NCI-H1092 (cell line): ENCODE measurements around the gene PIP4P1.
"Not testable (repeated sequence)": the region's sequence is repeated elsewhere in the genome, so short reads cannot be mapped to it uniquely, and the experiment has no call there.

Experiments used
- DNase-seq: peaks from one replicate; lab custom pipeline; 2025; lab: John Stamatoyannopoulos, UW

PIP4P1 gene

GRCh38 chr14:20476776-20477175 is 15.5 kb upstream of the PIP4P1 start:
- DNase-seq = no peak

- DNase-seq = no peak
Measured at GRCh38 chr14:20472536-20473169, 11.4 kb upstream of the PIP4P1 start.

DNA sequence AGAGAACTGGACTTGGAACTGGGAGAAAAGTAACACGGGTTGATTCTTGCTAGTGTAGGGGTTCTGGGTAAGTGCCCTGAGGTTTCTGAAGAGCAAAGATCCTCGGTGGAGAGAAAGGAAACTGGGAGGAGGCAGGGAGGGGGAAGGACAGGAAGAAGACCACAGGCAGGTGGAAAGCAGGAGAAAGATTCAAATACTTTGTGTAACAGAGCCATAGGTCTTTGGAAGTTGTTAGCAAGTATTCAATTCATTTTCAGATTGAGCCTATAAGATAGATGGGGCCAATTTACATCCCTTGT is 9.3 kb upstream of the PIP4P1 start:
- DNase-seq = no peak

DNA sequence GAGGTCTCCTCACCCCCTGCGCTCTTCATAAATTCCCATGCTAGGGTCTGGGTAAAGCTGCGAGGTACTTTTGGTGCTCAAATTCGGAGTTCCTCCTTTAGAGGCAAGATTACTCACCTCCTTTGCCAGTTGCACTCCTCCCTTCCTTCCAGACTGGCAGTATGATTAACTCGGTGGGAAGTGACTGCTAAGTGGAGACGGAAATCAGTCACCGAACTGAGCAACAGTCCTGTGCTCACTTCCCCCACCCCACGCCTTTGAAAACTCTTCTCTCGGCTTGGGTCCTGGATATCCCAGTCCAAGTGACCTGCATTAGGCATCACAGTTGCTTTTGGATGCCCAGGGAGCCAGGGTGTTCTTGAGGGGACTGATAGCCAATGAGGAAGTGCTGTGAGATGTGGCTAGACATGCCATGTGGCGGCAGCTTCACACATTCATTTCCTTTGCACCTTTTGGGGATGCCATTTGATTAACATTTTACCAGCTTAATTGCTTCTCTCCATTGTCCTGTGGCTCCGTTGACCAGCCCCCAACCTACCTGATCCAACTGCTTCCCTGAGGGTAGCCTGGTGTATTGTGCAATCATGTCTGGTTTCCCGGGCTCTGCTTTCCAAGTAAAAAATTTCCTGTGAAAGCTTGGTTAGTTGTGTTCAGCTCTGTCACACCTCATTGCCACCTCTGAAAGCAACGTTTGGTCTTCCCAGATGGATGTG is 8.8 kb upstream of the PIP4P1 start:
- no peak for DNase-seq

DNA sequence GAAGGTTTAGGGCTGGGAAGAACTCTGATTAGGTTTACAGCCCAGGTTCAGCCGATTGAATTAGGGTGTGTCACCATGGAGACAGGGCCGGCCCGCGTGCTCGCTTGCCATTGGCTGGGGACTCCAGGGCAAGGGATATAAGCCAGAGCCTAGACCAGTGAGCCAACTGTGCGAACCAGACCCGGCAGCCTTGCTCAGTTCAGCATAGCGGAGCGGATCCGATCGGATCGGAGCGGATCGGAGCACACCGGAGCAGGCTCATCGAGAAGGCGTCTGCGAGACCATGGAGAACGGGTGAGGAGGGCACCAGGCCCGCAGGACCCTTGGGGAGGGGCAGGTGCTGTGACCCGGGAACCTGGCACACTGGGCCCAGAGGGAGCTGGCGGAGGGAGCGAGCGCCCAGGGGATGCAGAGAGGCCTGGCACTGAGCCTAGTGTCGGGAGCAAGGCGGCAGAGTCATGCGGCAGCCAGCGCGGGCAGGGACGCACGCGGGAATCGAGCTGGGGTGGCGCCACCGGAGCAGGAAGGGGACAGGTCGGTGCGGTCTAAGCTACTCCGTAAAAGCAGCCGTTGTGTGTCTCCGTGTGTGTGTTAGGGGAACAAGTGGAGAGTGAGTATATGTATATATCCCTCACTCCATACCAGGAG is 8.1 kb upstream of the PIP4P1 start, which contains the start of gene PNP:
TSS of gene PNP (plus strand) at position 165 of the 648 bp plus-strand sequence. CDS start at position 284, 119 bp downstream.
- DNase-seq = peak; percentile 97

DNA sequence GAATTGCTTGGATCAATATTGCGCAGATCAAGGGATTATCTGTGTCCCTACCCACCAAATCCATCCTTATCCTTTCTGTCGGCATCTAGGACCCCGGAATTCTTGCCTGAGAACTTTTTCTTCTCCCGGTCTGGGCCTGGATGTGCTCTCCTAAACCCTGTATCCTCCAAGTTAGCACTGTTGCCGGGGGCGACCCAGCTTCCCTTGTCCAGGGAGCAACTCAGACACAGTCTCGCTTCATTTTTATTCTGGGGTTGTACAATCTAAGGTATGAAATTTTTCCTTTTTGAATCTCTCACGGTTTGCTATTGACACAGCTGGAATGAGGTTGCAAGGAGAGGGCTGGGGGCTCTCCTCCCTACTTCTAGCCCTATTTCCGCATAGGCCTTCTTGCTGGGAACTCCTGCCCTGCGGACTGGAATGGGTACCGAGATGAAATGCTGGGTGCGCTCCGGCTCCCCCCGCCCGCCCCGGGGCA is 7.6 kb upstream of the PIP4P1 start:
- no peak for DNase-seq

DNA sequence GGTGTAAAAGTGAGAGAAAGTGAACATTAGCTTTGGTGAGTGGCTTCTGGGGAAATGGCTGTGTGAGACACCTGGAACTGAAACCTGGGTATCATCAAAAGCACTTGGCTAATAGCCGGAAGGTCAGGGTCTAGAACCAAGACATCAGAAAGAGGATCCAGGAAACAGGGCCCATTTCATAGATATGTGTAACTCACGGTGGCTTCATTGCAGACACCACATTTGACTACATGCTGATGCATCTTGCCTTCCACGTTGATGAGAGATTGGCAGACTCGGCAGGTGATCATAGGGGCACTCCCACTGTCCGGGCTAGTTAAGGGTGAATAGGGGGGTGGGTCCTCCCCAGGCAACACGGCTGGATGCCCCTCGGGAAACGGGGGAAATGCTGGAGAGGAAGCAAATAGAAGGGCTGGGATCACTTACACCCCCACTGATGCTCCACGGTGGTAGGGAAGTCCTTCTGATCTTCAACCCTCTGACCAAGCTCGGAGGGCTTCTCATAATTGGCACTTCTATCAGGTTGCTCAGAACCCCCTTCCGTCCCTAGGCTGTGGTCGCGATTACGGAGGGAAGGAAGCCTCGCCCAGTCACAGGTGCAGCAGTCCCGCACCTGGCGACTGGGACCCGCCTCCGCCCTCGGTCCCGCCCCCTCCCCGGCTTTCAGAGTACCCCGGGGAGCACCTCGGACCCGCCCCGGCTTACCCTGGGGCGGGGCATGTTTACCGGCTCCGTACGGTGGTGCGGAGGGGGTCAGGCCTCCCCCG is 593 bp downstream of the PIP4P1 start:
- no peak for DNase-seq

DNA sequence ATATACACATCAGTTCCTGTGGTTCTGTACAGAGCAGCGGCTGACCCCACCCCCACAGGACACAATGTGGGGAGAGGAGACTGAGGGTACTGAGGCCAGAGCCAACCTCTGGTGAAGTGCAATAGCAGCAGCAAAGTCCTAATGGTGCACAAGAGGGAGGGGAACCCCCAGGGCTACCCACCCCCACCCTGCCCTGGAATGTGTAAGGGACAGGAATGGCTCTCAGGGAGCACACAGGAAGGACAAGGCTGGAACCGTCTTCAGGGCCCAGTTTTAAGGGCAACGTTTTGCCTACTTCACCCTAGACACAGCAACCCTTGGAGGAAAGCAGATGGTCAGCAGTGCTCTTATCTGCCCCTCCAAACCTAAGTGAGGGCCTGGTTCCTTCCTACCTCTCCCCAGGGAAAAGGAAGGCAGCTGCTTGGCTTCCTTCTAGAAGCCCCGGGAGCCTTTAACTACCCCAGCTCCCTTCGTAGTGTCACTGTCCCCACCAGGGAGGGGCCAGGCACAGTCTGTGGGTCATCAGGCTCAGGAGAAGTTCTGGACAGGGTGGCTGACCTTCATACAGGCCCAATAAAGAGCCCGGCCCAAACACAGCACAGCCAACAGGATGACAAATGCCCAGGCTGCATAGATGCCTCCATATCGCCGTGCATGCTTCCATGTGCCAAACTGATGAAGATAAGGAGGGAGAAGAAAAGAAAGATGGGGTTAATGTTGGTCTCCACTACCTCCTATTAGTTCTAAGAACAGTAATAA is 3.0 kb downstream of the PIP4P1 start:
- DNase-seq = no peak

- DNase-seq = no peak
Measured at GRCh38 chr14:20456971-20457370, 4.3 kb downstream of the PIP4P1 start.

DNA sequence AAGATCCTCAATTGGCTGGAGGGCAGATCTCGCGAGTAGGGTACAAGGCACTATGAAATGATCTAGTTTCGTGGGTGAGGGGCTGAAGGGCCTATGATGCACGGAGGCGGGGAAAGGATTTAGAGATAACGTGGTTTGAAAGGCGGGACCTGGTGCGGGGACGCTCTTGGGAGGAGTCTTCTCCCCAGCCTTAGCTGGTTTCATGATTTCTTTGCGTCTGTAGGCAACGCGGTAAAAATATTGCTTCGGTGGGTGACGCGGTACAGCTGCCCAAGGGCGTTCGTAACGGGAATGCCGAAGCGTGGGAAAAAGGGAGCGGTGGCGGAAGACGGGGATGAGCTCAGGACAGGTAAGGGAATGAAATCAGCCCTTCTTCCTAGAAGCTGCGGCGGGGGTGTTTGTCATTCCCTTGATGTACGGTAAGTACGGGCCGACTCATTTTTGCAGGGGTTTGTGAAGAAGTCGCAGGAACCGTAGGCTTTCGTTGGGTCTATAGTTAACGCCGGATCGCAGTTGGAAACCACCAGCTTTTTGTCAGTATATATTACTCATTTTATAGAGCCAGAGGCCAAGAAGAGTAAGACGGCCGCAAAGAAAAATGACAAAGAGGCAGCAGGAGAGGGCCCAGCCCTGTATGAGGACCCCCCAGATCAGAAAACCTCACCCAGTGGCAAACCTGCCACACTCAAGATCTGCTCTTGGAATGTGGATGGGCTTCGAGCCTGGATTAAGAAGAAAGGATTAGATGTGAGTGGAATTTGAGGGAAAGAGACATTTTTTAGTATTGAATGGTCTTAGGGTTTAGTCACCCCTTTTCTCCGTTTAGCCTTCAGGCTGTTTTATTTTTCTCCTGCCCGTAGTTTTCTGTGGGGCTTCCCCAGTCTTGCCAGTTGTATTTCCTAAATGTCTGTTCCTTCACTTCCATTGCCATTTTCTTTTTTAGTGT is 5.6 kb downstream of the PIP4P1 start:
- peak; percentile 87 for DNase-seq

DNA sequence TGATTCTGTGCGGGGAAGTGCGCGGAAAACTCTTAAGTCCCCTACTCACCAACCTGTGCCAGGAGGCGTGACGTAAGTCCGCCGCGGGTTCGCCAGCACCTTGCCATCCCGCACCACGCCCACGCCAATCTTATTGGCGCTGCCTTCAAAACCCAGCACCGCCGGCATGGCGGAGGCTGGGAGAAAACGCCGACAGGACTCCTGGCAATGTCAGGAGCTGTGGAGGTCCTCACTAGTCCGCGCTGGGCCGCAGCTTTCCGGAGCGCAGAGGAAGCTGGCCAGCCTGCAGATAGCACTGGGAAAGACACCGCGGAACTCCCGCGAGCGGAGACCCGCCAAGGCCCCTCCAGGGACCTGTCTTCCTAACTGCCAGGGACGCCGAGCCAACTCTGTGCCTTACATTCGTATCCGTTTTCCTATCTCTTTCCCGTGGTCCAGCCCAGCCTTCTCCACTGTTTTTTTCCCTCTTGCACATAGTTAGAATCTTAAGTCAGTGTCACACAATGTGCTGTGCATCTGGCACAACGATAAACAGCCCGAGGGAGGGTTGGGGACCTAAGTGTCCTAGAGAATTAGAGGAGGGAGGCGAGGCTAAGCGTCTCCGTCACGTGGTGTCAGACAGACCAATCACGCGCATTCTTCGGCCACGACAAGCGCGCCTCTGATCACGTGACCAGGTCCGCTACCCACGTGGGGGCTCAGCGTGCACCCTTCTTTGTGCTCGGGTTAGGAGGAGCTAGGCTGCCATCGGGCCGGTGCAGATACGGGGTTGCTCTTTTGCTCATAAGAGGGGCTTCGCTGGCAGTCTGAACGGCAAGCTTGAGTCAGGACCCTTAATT is 6.5 kb downstream of the PIP4P1 start, which contains the start of the genes APEX1 and OSGEP:
TSS of gene APEX1 (plus strand) at position 711 of the 839 bp plus-strand sequence. CDS start 420 bp downstream, outside the sequence.
TSS of gene OSGEP (minus strand) at position 297 of the 839 bp plus-strand sequence. CDS start at position 168, 129 bp downstream.
- peak; percentile 100 for DNase-seq

DNA sequence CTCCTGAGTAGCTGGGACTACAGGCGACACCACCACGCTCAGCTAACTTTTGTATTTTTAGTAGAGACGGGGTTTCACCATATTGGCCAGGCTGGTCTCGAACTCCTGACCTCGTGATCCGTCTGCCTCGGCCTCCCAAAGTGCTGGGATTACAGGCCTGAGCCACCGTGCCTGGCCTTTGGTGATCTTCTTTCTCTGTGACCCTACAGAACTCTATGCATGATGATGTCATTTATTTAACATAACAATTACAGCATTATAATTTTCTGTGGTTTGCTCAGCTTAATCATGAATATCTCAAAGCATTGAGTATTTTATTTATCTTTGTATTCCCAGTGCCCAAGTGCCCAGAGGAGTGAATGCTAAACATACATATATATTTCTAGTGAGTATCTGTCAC is 8.4 kb downstream of the PIP4P1 start:
- DNase-seq = not testable (repeated sequence)

DNA sequence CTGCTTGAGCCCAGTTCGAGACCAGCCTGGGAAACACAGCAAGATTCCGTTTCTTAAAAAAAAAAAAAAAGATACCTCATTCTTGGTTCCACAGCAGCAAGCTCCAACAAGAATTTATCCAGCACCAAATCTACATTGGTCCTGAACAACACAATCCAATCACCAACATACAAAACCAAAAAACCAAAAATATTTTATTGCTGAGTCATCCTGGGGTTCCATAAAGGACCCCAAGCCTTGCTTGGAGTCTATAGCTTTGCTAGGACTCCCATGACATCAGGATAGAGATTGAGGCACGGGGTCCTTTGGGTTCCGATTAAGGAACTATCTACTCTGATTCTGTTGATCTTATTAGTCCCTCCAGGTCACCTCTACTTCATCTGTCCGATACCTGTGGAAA is 14.3 kb downstream of the PIP4P1 start:
- DNase-seq = no peak

DNA sequence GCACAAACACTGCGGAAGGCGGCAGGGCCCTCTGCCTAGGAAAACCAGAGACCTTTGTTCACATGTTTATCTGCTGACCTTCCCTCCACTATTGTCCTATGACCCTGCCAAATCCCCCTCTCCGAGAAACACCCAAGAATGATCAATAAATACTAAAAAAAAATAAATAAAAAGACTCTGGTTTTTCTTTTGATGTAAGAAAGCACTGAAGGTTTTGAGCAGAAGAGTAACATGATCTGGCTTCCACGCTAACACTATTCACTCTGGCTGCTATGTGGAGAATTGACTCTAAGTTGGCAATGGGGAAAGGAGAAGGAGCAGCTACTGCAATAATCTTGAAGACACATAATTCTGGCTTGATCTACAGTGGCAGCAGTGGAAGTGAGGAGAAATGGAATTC is 17.6 kb downstream of the PIP4P1 start:
- DNase-seq = not testable (repeated sequence)

DNA sequence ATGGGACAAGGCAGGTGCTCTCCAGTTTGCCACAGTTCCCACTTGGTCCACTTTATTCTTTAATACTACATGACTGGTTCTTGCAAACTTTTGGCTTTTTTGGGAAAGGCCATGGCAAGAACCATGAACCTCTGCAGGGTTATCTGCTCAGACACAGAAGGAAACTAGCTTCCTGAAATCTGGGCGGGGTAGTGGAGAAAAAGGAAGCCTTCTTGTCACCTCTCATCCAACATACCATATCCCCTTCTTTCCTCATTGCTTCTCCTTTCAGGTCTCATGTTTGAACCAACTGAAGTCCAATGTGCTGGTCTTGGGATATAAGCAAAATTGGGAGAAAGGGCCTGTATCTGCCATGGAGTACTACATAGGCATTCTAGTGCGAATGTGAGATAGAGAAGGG is 19.8 kb downstream of the PIP4P1 start:
- no peak for DNase-seq

- DNase-seq = no peak
Measured at GRCh38 chr14:20440882-20441281, 20.4 kb downstream of the PIP4P1 start.

- DNase-seq = no peak
Measured at GRCh38 chr14:20440465-20440864, 20.8 kb downstream of the PIP4P1 start.

DNA sequence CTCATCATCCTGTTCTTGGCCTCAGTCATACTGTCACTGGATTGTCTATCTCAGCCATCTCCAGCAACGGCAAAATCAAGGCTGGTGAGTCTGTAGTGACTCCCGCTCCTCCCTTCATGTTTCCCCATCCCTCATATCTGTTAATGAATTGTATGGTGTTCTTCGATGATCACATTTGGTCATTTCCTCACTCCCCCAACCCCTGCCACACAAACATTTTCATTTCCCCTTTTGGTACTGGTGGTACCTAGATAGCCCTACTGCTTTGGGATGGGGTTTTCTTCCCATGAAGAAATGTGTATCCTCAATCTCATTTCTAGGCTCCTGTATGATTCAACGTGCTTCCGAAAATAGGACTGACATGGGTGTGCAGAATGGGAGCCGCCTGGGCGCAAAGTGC is 22.6 kb downstream of the PIP4P1 start:
- DNase-seq = no peak

DNA sequence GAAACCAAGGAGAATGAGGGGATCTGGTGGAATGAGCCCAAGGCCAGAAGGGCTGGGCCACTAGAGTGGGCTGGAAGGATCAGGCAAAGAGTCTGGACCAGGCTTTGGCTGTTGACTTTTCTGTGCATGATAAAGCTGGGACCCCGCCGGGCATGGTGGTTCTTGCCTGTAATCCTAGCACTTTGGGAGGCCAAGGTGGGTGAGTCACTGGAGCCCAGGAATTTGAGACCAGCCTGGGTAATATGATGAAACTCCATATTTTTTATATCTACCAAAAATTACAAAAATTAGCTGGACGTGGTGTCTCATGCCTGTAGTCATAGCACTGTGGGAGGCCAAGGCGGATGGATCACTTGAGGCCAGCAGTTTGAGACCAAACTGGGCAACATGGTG is 24.9 kb downstream of the PIP4P1 start:
- DNase-seq = no peak
